NCI-H2081 treated with DMSO at 0.1 percent for 48 hours (cell line): ENCODE data around the gene DIS3L2.
"Not testable (repeated sequence)": the region's sequence is repeated elsewhere in the genome, so short reads cannot be mapped to it uniquely, and the experiment has no call there.

Experiments used
- DNase-seq: peaks from one replicate; lab custom pipeline; 2025; lab: John Stamatoyannopoulos, UW

Gene DIS3L2

DNA sequence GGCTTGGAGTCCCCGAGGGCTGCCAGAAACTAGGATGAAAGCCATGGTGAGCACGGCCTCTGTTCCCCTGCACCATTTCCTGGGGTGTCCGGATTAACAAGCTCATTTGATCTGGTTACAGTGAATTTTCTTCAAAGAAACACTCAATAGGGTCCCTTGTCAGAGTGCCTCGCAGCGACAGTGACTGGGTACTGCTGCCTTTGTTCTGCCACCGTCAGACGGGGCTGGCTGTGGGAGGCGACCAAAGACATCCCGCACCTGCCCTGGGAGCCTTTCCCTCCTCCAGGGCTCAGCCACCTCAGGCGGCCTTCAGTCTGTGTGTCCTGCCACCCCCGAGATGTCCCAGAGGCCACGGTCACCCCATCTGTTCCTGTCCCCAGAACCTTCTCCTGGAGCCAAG is 408.5 kb downstream of the DIS3L2 start:
- DNase-seq: not testable (repeated sequence)

GRCh38 chr2:232372231-232373208 is 411.0 kb downstream of the DIS3L2 start:
- no peak for DNase-seq

GRCh38 chr2:232374356-232374755 is 412.8 kb downstream of the DIS3L2 start:
- DNase-seq: no peak

- DNase-seq: no peak
Observed at GRCh38 chr2:232375164-232375563, 413.7 kb downstream of the DIS3L2 start.

GRCh38 chr2:232376260-232376659 is 414.7 kb downstream of the DIS3L2 start:
- DNase-seq: no peak

- no peak for DNase-seq
Observed at GRCh38 chr2:232376713-232377112, 415.2 kb downstream of the DIS3L2 start.

- DNase-seq: no peak
Observed at GRCh38 chr2:232377319-232377718, 415.8 kb downstream of the DIS3L2 start.

DNA sequence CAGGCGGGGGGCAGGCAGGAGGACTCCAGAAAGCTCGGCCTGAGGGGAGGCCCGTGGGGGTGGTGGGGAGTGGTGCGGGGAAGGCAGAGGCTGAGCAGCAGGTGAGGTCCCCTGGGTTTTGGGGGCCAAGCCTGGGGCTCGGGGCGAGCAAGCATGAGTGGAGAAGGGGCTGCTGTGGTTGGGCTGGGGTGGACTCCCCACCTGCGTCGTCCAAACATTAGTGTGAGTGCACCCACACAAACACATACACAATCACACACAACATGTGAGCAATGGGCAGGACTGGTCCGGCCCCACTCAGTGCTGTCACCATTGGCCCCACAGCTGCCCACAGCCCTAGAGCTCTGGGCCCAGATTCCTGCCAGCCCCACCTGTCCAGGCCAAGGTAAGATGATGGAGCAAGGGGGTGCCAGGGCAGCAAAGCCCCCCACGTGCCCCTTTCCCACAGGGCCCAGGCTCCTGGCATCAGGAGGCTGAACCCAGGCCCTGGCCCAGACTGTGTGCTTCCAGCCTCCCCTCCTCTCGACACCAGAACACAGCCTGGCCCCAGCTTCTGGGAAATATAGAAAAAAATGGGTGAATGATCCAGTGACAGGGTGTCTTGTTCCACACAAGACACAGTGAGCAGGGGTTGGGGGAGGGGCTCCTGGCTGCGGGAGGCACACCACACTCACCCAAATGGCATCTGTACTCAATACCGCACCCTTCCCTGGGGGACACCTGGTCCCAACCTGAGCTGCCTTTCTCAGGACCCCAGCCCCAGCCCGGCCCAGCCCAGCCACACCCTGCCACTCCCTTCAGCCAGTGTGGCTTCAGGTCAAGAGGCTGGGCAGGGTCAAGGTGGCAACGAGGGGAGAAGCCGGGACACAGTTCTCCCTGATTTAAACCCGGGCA is 416.6 kb downstream of the DIS3L2 start:
- no peak for DNase-seq

GRCh38 chr2:232378735-232379151 is 417.2 kb downstream of the DIS3L2 start, which contains the start of gene ALPP:
Gene ALPP (plus strand): TSS chr2:232378751. CDS start chr2:232378803, 52 bp downstream.
- DNase-seq: not testable (repeated sequence)

- not testable (repeated sequence) for DNase-seq
Observed at GRCh38 chr2:232379610-232380590, 418.4 kb downstream of the DIS3L2 start.

- not testable (repeated sequence) for DNase-seq
Observed at GRCh38 chr2:232381204-232382031, 419.9 kb downstream of the DIS3L2 start.

GRCh38 chr2:232382331-232383225 is 421.1 kb downstream of the DIS3L2 start:
- DNase-seq: no peak

- DNase-seq: no peak
Observed at GRCh38 chr2:232384466-232384865, 423.0 kb downstream of the DIS3L2 start.

DNA sequence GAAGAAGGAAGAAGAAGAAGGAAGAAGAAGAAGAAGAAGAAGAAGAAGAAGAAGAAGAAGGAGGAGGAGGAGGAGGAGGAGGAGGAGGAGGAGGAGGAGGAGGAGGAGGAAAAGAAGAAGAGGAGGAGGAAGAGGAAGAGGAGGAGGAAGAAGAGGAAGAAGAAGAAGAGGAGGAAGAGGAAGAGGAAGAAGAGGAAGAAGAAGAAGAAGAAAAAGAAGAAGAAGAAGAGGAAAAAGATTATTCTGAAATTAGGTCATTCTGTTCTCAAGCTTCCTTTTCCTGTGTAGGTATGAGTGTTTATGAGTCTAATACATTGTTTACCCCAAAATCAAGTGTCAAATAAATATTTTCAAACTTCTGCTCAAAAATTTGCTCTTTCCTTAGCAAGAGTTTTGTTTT is 423.5 kb downstream of the DIS3L2 start:
- not testable (repeated sequence) for DNase-seq

DNA sequence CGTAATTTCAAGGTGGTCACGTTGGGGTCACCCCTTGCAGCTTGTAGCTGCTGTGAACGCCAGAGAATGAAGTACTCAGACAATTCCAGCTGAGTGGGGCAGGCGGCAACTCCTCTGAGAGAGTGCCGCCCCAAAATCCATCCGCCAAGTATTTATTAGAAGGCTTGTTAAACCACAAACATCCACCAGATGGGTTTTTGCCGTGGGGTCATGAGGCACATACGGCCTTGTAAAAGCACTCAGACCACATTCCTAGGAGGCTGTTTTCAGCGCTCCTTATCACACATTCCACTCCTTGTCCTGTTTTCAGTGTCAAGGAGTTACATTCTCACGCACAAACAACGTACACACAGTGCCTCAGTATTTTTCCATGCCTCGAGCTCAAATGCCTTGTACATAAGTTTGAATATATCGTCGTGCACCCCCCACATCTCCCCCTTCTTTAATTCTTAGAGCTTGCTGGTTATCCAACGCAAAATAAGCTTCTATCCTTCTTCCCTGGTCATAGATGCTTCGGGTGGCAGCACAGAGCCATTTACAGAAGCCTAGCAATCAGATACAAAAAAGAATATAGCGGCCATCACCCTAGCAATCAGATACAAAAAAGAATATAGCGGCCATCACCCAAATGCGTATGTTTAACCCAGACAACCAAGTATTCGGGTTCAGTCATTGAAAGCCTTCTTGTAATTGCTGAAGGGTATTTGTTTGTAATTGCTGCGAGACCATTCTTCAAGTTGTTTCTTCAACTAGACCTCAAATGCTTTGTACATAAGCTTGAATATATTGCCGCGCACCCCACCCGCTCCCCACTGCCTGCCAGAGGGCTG is 424.4 kb downstream of the DIS3L2 start:
- DNase-seq: no peak

DNA sequence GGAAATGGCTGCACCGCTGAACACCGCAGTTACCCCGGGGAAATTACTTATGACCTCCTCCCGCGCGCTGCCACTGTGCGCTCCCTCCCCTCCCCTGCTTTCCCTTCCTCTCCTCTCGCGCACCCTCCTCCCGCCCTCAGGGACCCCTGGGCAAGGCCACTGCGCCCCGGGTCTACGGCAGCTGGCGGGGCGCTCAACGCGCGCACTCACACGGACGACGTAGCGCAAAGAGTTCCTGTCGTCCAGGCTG is 424.9 kb downstream of the DIS3L2 start:
- no peak for DNase-seq
